DMS 273 (cell line): ENCODE data around the gene PPIF.

ENCODE experiments used
- DNase-seq: peaks from one replicate; lab custom pipeline; 2025; ENCODE audit not compliant: unreplicated experiment; lab: John Stamatoyannopoulos, UW

PPIF gene

DNA sequence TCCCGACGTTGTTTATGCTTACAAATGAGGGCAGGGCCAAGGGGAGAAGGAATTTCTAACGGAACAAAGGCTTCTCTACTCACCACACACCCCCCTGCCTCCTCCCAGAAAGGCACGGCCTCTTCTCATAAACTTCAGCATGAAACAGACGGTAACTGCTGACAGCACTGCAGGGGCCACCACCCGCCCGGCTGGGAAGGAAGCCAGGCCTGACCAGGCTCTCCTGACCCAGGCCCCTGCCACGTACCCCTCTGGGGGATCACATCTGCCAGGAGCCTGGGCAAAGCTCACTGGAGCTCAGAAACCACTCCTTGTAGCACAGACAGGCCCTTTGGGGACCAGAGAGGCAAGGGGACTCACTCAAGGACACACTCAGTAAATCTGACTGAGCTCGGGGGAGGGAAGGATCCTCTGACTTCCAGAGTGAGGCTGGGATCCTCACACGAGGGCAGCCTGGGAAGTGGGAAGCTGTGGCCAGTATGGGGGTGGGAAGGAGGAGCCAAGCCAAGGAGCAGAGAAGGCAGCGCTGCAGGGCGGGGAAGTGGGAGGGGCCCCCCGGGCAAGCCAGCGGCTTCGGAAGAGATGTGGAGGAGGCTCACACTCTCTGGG lies 52.1 kb downstream of the PPIF start:
- peak; percentile 83 for DNase-seq

DNA sequence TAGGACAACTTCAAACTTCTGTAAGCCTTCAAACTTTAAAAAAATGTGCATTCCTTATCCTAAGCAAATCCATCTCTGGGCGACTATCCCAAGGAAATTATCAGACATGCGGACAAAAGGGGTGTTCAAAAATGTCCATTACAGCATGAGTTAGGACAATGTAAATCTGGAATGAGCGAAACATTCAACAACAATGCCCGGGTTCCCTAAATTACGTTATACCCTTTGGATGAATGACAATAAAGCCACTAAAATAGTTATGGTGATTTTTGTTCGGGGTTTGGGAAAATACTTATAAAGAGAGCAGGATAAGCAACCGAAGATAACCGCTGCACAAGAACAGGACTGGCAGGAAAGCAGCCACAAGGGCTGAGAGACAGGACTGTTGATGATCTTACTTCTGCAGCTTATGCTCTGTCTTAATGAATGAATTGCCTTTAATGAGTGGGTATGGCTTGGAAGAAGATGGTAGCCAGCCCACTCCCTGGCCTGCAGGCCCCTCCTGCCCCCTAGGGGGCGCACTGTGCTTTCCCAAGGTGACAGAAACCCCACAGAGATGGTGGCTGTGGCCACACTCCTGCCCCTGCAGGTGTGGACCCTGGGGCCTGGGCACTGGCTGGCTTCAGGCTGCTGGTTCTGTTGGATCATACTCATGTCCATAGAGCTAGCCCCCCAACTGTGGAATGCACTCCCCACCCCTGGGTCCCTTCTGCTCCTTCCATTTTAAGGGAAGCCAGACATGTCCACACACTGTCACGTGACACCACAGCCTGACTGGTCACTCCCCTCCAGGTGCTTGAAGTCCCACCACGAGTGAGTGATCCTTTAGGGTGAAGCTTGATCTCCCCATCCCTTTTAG lies 53.1 kb downstream of the PPIF start:
- peak; percentile 72 for DNase-seq

DNA sequence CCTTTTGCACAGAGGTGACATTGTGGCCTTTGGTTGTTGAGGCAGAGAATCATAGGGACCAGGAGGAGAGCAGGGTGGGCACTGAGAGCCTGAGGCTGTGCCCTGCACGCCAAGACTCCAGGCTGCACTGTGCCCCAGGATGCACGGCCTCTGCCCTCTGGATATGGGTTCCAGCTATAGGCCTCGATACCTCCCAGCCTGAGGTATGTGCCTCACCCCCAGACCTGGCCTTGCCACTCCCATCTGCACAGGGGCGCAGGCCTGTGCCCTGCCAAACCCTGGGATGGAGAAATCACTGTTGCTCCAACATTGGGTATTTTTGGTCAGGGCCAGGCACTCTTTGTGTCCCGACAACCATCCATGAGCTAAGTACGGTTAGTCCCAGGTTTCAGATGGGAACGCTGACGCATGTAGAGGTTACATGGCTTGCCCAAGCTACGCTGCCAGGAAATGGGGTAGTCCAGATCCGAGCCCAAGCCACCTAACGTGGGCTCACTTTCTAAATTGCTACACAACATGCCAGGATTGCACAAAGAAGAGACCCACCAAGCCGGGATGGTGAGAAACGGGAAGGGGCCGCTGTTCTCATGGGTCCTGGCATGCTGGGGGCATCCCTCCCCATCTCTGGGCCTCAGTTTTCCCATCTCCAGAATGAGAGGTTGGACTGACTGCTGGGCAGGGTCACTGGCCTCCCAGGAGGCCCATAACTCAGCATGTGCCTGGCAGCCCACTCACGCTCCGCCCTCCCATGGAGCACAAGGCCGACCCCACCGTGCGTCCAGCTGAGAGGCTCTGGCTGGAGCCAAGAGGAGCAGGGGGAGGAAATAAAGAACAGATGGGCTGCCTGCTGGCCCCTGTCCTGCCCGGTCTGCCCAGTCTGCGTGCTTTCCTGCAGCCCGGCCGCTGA lies 54.0 kb downstream of the PPIF start:
- peak; percentile 53 for DNase-seq

DNA sequence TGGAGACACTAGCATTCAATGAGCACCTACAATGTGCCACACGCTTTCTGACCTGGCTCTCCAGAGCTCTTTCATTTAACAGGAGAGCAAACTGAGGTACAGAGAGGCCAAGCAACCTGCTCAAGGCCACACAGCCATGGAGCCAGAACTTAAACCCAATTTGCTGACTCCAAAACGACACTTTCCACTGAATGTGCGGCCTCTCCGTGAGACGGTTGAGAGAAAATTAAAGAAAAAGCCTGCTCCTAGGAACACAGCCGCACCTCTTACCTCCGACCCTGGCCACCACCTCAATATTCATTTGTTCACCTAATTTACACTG lies 55.3 kb downstream of the PPIF start:
- DNase-seq = no peak

DNA sequence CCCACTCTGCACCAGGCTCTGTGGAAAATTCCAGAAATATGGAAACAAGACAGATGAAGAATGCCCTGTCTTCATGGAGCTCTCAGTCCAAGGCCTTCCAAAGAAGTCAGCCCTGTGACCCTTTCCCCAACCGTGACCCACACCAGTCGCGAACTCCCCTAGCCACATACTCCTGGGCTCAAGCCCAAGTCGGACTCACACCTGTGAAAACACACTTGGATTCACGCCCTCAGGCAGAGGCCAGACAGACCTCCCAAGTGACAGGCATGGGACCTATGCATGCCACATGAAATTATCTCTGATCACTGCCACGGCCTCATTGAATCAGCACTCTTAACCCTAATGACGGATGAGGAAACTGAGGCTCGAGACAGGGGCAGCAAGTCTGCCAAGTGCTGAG lies 55.7 kb downstream of the PPIF start:
- no peak for DNase-seq

DNA sequence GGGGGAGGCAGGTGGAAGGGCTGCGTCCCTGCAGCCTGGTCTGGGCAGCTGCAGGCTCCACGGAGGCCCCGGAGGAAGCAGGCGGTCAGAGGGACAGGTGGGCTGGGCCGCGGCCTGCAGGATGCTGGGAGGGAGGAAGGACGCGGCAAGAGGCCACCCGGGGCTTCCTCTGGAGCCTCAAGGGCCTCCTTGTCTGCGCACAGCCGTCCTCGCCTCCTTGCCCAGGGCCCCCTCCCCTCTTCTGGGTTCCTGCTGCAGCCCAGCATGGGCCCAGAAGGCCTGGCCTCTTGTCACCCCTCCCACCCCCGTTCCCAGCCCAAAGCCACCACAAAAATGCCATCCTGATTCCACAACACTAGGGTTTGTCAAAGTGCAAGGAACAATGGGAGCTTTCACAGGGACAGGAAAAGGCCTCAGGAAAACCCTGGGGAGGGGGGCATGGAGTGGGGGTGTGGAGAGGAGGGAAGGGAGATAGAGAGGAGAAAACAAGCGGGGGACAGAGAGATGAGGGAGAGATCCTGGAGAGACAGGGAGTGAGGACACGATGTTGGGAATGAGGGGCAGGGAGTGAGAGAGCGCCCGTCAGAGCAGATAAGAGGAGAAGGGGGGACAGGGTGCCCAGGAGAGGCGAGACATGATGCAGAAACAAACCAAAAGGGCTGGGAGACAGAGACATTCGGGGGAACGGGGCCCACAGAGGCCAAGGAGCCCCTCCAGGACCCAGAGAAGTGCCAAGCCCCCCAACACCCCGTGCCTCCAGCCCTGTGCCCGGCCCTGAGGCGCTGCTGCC lies 56.4 kb downstream of the PPIF start:
- DNase-seq = no peak

DNA sequence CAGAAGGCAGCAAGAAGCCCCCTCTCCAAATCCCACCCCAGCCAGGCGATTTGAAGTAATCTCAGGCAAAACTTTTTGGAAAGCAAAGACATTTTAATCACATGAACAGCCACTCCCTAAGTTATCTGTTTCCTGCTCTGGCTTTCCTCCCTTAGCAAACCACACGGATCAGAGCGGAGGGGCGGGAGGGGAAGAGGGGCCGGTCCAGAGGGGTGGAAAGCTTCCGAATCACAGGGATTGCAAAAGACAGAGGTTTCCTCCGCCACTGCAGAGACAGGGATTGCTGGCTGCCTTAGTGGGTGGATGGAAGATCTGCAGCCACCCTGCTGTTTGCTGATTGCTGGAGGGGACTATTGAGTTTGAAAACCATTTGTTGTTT lies 57.0 kb downstream of the PPIF start:
- no peak for DNase-seq

DNA sequence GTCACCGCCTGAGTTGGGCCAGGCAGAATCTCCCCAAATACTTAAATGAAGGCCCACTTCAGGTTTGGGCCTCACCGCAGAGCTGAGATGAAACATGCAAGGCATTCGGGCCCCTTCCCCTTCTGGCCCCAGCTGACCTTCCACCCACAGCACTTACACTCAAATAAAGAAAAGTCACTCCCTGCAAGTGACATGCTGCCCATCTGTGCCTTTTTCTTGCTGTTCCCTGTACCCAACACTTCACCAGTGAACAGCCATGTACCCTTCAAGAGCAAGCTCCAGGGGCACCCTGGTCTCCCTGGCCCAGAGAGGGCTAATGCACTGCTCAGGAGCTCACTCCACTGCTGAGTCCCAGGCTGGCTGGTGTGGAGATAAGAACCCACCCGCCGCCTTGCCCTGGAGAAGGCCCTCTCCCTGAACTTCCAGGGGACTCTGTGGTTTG lies 57.4 kb downstream of the PPIF start:
- no peak for DNase-seq
